Panc1 (cell line): ENCODE results near the gene ADARB1. TPM values are rescaled to one million over a fixed set of nuclear protein-coding genes. Genes with fewer than 3 reads are reported as not detected.

Source experiments
- ATAC-seq: fragments of 200-7000 bp; cut with Tn5 transposase; 2 replicates; pipeline ENCODE4 v1.9.1; 2020; ENCODE audit warnings: mild to moderate bottlenecking, moderate library complexity
- BruUV-seq: library from RNA; stranded (reverse); fragments of 400-500 nt; replicated peaks from 2 replicates; lab custom pipeline; 2021; lab: Mats Ljungman, UMichigan
- CTCF ChIA-PET: fragments of 300-600 bp; sonication (Branson Sonifier 250); formaldehyde crosslinking; loops from one replicate; lab custom pipeline; 2022; ENCODE audit warnings: antibody characterized with exemption; lab: Charles Lee
- POLR2A ChIA-PET: fragments of 300-600 bp; sonication (Branson Sonifier 250); formaldehyde crosslinking; loops from one replicate; lab custom pipeline; 2022; ENCODE audit warnings: antibody characterized with exemption; lab: Charles Lee
- DNase-seq: peaks from one replicate; pipeline ENCODE4 v3.0.0-alpha.2; 2010; ENCODE audit warnings: low read depth, low spot score
- H3K27ac ChIP-seq: 2 replicates; pipeline ENCODE4 v1.5.1; 2011; ENCODE audit warnings: mild to moderate bottlenecking, low read length, inconsistent platforms
- H3K27me3 ChIP-seq: fragments of 200-500 bp; sonication (Bioruptor generic); 2 replicates; pipeline ENCODE4 v1.6.0; 2014; ENCODE audit warnings: low read length, inconsistent platforms; ENCODE audit not compliant: control insufficient read depth, insufficient read depth
- H3K36me3 ChIP-seq: fragments of 200-500 bp; sonication (Bioruptor generic); 2 replicates; pipeline ENCODE4 v1.5.1; 2014; ENCODE audit warnings: inconsistent platforms, mild to moderate bottlenecking, low read length, moderate library complexity; ENCODE audit not compliant: control insufficient read depth, insufficient read depth
- H3K4me1 ChIP-seq: 2 replicates; pipeline ENCODE4 v1.5.1; 2011; ENCODE audit warnings: inconsistent platforms, mild to moderate bottlenecking, low read length, moderate library complexity; ENCODE audit not compliant: control insufficient read depth, insufficient read depth
- H3K4me3 ChIP-seq, 2 experiments: 2 replicates each; pipeline ENCODE4 v1.5.1; 2011 to 2012; ENCODE audit warnings: low read depth in 2 of 2, low read length in 2 of 2, mild to moderate bottlenecking in 2 of 2, inconsistent platforms in 1 of 2, moderate library complexity in 1 of 2
- H3K9me3 ChIP-seq: fragments of 200-500 bp; sonication (Bioruptor generic); 2 replicates; pipeline ENCODE4 v1.5.1; 2014; ENCODE audit warnings: low read depth, mild to moderate bottlenecking, inconsistent platforms, low read length, moderate library complexity; ENCODE audit not compliant: control insufficient read depth, insufficient read depth
- POLR2AphosphoS5 ChIP-seq: IDR thresholded peaks from 2 replicates; pipeline ENCODE4 v1.6.1; 2012; ENCODE audit warnings: mild to moderate bottlenecking, low read depth, low read length, moderate library complexity
- SIN3A ChIP-seq: IDR thresholded peaks from 2 replicates; pipeline ENCODE4 v1.6.1; 2012; ENCODE audit warnings: low read depth, mild to moderate bottlenecking, low read length, moderate library complexity, borderline replicate concordance; ENCODE audit not compliant: insufficient read depth
- TCF7L2 ChIP-seq: IDR thresholded peaks from 2 replicates; pipeline ENCODE4 v1.6.1; 2011; ENCODE audit warnings: mild to moderate bottlenecking, low read depth, low read length, inconsistent platforms
- in situ Hi-C: cut with HindIII; loops from 2 replicates; pipeline ENCODE4 v1.10.0; 2016; ENCODE audit warnings: low sequenced_read_pairs, low pct_unique_long_range_greater_than_20kb
- intact Hi-C: fragments of 100-400 bp; cut with micrococcal nuclease; formaldehyde crosslinking; loops from one replicate; pipeline ENCODE4 v1.10.0; 2022; ENCODE audit not compliant: unreplicated experiment
- total RNA-seq: library from RNA; stranded (reverse); gene quantifications from one replicate; pipeline ENCODE4 v1.2.1, GENCODE V29; 2021; ENCODE audit not compliant: unreplicated experiment
- TF ChIP-seq, protein P1 (sequence below), 2 experiments: IDR thresholded peaks; 2 replicates each; pipeline ENCODE4 v1.6.1; 2011 to 2012; ENCODE audit warnings: low read depth in 2 of 2, control low read depth in 1 of 2, low read length in 1 of 2, mild to moderate bottlenecking in 1 of 2, moderate library complexity in 1 of 2; ENCODE audit not compliant: insufficient read depth in 1 of 2
- TF ChIP-seq, protein P2 (sequence below): fragments of 450-650 bp; IDR thresholded peaks from 2 replicates; pipeline ENCODE4 v1.5.1; 2017; ENCODE audit warnings: mild to moderate bottlenecking

ADARB1 gene
- total RNA-seq, 1 experiment from 2014 or later, result 15.0 TPM

DNA sequence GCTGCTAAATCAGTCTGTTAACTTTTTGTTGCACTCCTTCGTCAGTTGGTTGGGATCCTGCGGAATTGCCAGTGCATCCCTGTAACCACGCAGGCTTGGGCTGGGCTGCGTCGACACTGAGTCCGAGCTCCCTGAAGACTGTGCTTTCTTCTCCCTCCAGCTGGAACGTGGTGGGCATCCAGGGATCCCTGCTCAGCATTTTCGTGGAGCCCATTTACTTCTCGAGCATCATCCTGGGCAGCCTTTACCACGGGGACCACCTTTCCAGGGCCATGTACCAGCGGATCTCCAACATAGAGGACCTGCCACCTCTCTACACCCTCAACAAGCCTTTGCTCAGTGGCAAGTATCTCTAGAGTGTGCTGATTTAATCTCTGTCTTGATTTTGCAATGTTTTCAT, 130.0 kb downstream of the ADARB1 start:
- CTCF ChIA-PET, result no interaction called here
- in situ Hi-C loops, result no loop called here

DNA sequence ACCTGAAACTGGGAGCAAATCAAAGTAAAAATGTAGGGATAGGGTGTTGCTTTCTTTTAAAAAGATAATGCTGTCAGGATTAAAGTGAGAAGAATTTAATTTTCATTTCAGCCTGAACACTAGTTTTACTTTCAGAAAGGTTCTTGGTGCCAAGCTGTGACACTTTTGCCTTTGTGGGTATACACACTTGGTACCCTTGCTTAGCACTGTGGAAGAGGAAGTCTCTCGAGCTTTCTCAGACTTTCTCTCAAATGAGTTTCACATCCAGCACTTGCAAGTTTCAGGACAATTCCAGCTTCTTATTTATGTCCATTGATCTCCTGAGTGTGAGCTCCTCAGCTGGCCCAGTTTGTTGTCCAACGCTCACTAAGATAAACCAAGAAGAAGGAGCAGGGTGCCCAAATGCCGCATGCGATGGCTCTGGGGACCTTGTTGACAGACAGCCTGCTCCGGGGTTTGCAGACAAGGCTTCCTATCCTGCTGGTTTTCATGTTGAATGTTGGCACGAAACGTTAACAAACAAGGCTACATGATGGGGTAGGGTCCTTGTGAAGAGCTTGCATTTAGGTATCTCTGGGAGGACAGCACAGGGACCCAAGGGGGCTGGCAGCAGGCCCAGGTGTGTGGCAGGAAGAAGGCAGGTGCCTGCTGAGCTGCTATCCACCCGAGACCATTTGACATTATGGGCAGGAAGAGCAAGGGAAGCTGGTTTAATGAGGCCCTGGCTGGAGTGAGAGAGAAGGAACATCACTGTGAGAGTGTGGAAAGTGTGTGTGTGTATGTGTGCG, 133.7 kb downstream of the ADARB1 start:
- ChIA-PET CTCF (no interaction called here), POLR2A (no interaction called here)
- in situ Hi-C loops (no loop called here), intact Hi-C loops (no loop called here)
- no peak overlapping the region for H3K4me3 ChIP-seq
- H3K27ac ChIP-seq, result no peak overlapping the region
- BruUV-seq, result no TSS peak
- TF ChIP-seq TCF7L2 (no peak), POLR2AphosphoS5 (no peak), SIN3A (no peak)
- TF ChIP-seq, protein P1, sequence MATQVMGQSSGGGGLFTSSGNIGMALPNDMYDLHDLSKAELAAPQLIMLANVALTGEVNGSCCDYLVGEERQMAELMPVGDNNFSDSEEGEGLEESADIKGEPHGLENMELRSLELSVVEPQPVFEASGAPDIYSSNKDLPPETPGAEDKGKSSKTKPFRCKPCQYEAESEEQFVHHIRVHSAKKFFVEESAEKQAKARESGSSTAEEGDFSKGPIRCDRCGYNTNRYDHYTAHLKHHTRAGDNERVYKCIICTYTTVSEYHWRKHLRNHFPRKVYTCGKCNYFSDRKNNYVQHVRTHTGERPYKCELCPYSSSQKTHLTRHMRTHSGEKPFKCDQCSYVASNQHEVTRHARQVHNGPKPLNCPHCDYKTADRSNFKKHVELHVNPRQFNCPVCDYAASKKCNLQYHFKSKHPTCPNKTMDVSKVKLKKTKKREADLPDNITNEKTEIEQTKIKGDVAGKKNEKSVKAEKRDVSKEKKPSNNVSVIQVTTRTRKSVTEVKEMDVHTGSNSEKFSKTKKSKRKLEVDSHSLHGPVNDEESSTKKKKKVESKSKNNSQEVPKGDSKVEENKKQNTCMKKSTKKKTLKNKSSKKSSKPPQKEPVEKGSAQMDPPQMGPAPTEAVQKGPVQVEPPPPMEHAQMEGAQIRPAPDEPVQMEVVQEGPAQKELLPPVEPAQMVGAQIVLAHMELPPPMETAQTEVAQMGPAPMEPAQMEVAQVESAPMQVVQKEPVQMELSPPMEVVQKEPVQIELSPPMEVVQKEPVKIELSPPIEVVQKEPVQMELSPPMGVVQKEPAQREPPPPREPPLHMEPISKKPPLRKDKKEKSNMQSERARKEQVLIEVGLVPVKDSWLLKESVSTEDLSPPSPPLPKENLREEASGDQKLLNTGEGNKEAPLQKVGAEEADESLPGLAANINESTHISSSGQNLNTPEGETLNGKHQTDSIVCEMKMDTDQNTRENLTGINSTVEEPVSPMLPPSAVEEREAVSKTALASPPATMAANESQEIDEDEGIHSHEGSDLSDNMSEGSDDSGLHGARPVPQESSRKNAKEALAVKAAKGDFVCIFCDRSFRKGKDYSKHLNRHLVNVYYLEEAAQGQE (IDR thresholded peaks at IDR 0.05; ENCODE audit: insufficient read depth in 1 of 2, low read depth in 2 of 2, low read length in 1 of 2), result no peak
- TF ChIP-seq, protein P2, sequence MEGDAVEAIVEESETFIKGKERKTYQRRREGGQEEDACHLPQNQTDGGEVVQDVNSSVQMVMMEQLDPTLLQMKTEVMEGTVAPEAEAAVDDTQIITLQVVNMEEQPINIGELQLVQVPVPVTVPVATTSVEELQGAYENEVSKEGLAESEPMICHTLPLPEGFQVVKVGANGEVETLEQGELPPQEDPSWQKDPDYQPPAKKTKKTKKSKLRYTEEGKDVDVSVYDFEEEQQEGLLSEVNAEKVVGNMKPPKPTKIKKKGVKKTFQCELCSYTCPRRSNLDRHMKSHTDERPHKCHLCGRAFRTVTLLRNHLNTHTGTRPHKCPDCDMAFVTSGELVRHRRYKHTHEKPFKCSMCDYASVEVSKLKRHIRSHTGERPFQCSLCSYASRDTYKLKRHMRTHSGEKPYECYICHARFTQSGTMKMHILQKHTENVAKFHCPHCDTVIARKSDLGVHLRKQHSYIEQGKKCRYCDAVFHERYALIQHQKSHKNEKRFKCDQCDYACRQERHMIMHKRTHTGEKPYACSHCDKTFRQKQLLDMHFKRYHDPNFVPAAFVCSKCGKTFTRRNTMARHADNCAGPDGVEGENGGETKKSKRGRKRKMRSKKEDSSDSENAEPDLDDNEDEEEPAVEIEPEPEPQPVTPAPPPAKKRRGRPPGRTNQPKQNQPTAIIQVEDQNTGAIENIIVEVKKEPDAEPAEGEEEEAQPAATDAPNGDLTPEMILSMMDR, result no peak
- ATAC-seq (no peak), DNase-seq (no peak)
- no peaks in the 10 kb centered on the region for H3K9me3 ChIP-seq
- H3K4me1 ChIP-seq, result no peaks in the 10 kb centered on the region
- H3K36me3 ChIP-seq, result no peaks in the 10 kb centered on the region
- H3K27me3 ChIP-seq, result no peaks in the 10 kb centered on the region

More for the DNA sequence above, 130.0 kb downstream of the ADARB1 start:
- no peaks in the 10 kb centered on the region for H3K9me3 ChIP-seq
- H3K36me3 ChIP-seq, result no peaks in the 10 kb centered on the region
- intact Hi-C loops, result no loop called here
- no peaks in the 10 kb centered on the region for H3K27me3 ChIP-seq
- no peak for TF ChIP-seq POLR2AphosphoS5
- no peak for TF ChIP-seq TCF7L2
- TF ChIP-seq, protein P2, result no peak
- TF ChIP-seq, protein P1 (IDR thresholded peaks at IDR 0.05; ENCODE audit: insufficient read depth in 1 of 2, low read depth in 2 of 2, low read length in 1 of 2), result no peak
- TF ChIP-seq SIN3A, result no peak
- BruUV-seq, result no TSS peak
- ATAC-seq, result no peak
- H3K4me3 ChIP-seq, result no peak overlapping the region
- H3K27ac ChIP-seq, result no peak overlapping the region
- H3K4me1 ChIP-seq, result no peaks in the 10 kb centered on the region
- DNase-seq, result no peak
- POLR2A ChIA-PET, result no interaction called here
